Mesendoderm (in vitro differentiated cells): Measurements from ENCODE around the gene QPRT.
"Not testable (repeated sequence)": the region's sequence is repeated elsewhere in the genome, so short reads cannot be mapped to it uniquely, and the experiment has no call there.

Source experiments
- DNase-seq: peaks from one replicate; pipeline ENCODE4 v3.0.0; 2013
- H2AK5ac ChIP-seq: 2 replicates; pipeline ENCODE4 v1.6.1; 2013; ENCODE audit warnings: low read length, inconsistent platforms
- H2BK120ac ChIP-seq: 2 replicates; pipeline ENCODE4 v1.6.1; 2013; ENCODE audit warnings: low read depth, mild to moderate bottlenecking, low read length, moderate library complexity, mixed read lengths
- H2BK15ac ChIP-seq: replicated peaks from 2 replicates; pipeline ENCODE4 v1.6.1; 2013; ENCODE audit warnings: low read depth, mild to moderate bottlenecking, moderate library complexity
- H2BK5ac ChIP-seq: 2 replicates; pipeline ENCODE4 v1.6.1; 2013; ENCODE audit warnings: low read length, inconsistent platforms
- H3K18ac ChIP-seq: 2 replicates; pipeline ENCODE4 v1.6.1; 2013; ENCODE audit warnings: mild to moderate bottlenecking, low read length, mixed read lengths
- H3K23ac ChIP-seq: one replicate; pipeline ENCODE4 v1.6.1; 2013; ENCODE audit warnings: low read length
- H3K27ac ChIP-seq: 2 replicates; pipeline ENCODE4 v1.5.1; 2013; ENCODE audit warnings: low read depth, mild to moderate bottlenecking, inconsistent platforms, low read length, moderate library complexity
- H3K27me3 ChIP-seq: 2 replicates; pipeline ENCODE4 v1.6.1; 2013; ENCODE audit warnings: low read length, control low read depth, mild to moderate bottlenecking, inconsistent platforms; ENCODE audit not compliant: insufficient read depth, poor library complexity
- H3K36me3 ChIP-seq: 2 replicates; pipeline ENCODE4 v1.6.1; 2013; ENCODE audit warnings: low read length, inconsistent platforms; ENCODE audit not compliant: control insufficient read depth, insufficient read depth
- H3K4ac ChIP-seq: one replicate; pipeline ENCODE4 v1.6.1; 2013; ENCODE audit warnings: low read depth, mild to moderate bottlenecking, low read length, moderate library complexity
- H3K4me1 ChIP-seq: 2 replicates; pipeline ENCODE4 v1.6.1; 2013; ENCODE audit warnings: low read depth, low read length, inconsistent platforms; ENCODE audit not compliant: control insufficient read depth
- H3K4me2 ChIP-seq: 2 replicates; pipeline ENCODE4 v1.6.1; 2013; ENCODE audit warnings: low read length
- H3K4me3 ChIP-seq: 2 replicates; pipeline ENCODE4 v1.5.1; 2013; ENCODE audit warnings: mild to moderate bottlenecking, low read length
- H3K56ac ChIP-seq: one replicate; pipeline ENCODE4 v1.6.1; 2013; ENCODE audit warnings: low read length
- H3K79me1 ChIP-seq: 2 replicates; pipeline ENCODE4 v1.6.1; 2013; ENCODE audit warnings: low read length, inconsistent platforms
- H3K79me2 ChIP-seq: 2 replicates; pipeline ENCODE4 v1.6.1; 2013; ENCODE audit warnings: mild to moderate bottlenecking, low read length; ENCODE audit not compliant: control insufficient read depth, insufficient read depth
- H3K9ac ChIP-seq: 2 replicates; pipeline ENCODE4 v1.6.1; 2013; ENCODE audit warnings: low read length, inconsistent platforms
- H4K5ac ChIP-seq: one replicate; pipeline ENCODE4 v1.6.1; 2013; ENCODE audit warnings: low read length
- H4K8ac ChIP-seq: one replicate; pipeline ENCODE4 v1.6.1; 2013; ENCODE audit warnings: low read depth, mild to moderate bottlenecking, control low read depth, low read length, moderate library complexity
- WGBS: extraction: QIAGEN DNeasy Blood & Tissue Kit; methylation state at CpG from one replicate; pipeline ENCODE4 v1.1.7; 2013; ENCODE audit warnings: low lambda C conversion rate, missing lambda C conversion rate; ENCODE audit not compliant: insufficient coverage; ENCODE audit errors: extremely low coverage; 5-methylcytosine and 5-hydroxymethylcytosine counted together

QPRT gene

GRCh38 chr16:29687755-29688154, 8.8 kb downstream of the QPRT start:
- no CpG with 5 or more reads among the region's 2 CpGs for WGBS

DNA sequence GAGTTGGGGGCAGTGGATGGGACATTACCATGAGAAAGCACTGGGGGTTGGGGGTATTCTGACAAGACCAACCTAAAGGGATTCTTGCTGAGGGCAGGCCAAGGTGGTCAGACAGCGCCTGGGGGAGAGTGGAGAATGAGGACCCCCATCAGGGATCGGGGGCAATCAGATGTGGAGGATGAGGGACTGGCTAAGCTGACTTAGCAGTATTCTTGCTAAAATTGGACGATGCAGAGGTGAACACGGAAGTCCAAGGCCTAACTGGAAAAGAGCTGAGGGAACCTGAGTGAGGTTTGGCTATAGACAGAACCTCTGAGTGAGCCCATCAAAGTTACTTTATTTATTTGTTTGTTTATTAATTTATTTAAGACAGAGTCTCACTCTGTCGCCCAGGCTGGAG, 9.2 kb downstream of the QPRT start:
- WGBS, result no CpG with 5 or more reads among the region's 5 CpGs
- no peak for DNase-seq

More at GRCh38 chr16:29687755-29688154, 8.8 kb downstream of the QPRT start:
- Histone ChIP-seq H4K5ac (no peak overlapping the region), H3K27me3 (no peaks in the 10 kb centered on the region), H3K9ac (no peak overlapping the region), H3K36me3 (peaks cover 3% of the 10 kb centered on the region), H2BK15ac (no peak overlapping the region), H2AK5ac (no peak overlapping the region), H3K4me2 (no peak overlapping the region), H3K4me3 (no peak overlapping the region), H3K4ac (no peak overlapping the region), H3K56ac (no peak overlapping the region), H2BK120ac (no peak overlapping the region), H4K8ac (no peak overlapping the region), H3K23ac (no peak overlapping the region), H3K18ac (no peak overlapping the region), H2BK5ac (no peak overlapping the region), H3K4me1 (no peaks in the 10 kb centered on the region), H3K27ac (no peak overlapping the region), H3K79me1 (peaks cover 8% of the 10 kb centered on the region), H3K79me2 (peaks cover 8% of the 10 kb centered on the region)
- DNase-seq, result no peak

DNA sequence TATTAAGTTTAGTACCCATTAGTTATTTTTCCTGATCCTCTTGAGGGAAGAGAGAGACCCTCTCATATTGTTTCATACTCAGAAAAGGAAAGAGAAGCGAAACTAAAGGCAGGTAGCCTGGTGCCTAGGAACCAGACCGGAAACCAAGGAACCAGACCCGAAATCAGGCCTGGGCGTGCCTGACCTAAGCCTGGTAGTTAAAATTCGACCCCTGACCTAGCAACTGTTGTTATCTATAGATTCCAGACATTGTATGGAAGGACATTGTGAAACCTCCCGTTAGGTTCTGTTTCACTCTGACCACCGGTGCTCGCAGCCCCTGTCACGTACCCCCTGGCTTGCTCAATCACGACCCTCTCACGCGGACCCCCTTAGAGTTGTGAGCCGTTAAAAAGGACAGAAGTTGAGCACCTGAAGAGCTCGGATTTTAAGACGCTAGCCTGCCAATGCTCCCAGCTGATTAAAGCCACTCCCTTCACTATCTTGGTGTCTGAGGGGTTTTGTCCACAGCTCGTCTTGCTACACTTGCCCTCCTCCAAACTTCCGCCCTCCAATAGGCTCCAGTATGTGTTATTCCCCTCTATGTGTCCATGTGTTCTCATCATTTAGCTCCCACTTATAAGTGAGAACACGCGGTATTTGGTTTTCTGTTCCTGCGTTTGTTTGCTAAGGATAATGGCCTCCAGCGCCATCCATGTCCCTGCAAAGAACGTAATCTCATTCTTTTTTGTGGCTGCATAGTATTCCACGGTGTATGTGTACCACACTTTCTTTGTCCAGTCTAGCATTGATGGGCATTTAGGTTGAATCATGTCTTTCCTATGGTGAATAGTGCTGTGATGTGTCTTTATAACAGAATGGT, 10.7 kb downstream of the QPRT start:
- WGBS, result no CpG with 5 or more reads among the region's 23 CpGs
- H3K18ac ChIP-seq, H2AK5ac ChIP-seq, H3K4me2 ChIP-seq, H2BK5ac ChIP-seq, H2BK120ac ChIP-seq, H3K79me1 ChIP-seq, H3K9ac ChIP-seq, H4K8ac ChIP-seq, H3K4me3 ChIP-seq, H3K27ac ChIP-seq, H3K36me3 ChIP-seq, H2BK15ac ChIP-seq, H3K4ac ChIP-seq, H3K79me2 ChIP-seq, H4K5ac ChIP-seq, H3K4me1 ChIP-seq, H3K56ac ChIP-seq, DNase-seq, H3K27me3 ChIP-seq, H3K23ac ChIP-seq: not testable (repeated sequence)

More for the DNA sequence above, 9.2 kb downstream of the QPRT start:
- Histone ChIP-seq H4K8ac (no peak overlapping the region), H2BK15ac (no peak overlapping the region), H3K23ac (no peak overlapping the region), H2BK120ac (no peak overlapping the region), H3K4me1 (no peaks in the 10 kb centered on the region), H3K36me3 (peaks cover 3% of the 10 kb centered on the region), H3K27me3 (no peaks in the 10 kb centered on the region), H3K4ac (no peak overlapping the region), H3K79me1 (peaks cover 8% of the 10 kb centered on the region), H3K27ac (no peak overlapping the region), H3K4me2 (no peak overlapping the region), H3K9ac (no peak overlapping the region), H3K4me3 (no peak overlapping the region), H2BK5ac (no peak overlapping the region), H4K5ac (no peak overlapping the region), H3K56ac (no peak overlapping the region), H3K18ac (no peak overlapping the region), H3K79me2 (peaks cover 8% of the 10 kb centered on the region), H2AK5ac (no peak overlapping the region)

GRCh38 chr16:29692606-29693005, 13.6 kb downstream of the QPRT start:
- not testable (repeated sequence) for H2BK120ac ChIP-seq, H3K27me3 ChIP-seq, DNase-seq, H3K23ac ChIP-seq, H4K8ac ChIP-seq, H3K4me3 ChIP-seq, H2BK5ac ChIP-seq, H3K4me2 ChIP-seq, H3K79me1 ChIP-seq, H4K5ac ChIP-seq, H3K36me3 ChIP-seq, H3K27ac ChIP-seq, H2BK15ac ChIP-seq, H3K56ac ChIP-seq, H2AK5ac ChIP-seq, H3K79me2 ChIP-seq, H3K4me1 ChIP-seq, H3K4ac ChIP-seq, H3K9ac ChIP-seq, H3K18ac ChIP-seq
- WGBS, result no CpG with 5 or more reads among the region's 26 CpGs

DNA sequence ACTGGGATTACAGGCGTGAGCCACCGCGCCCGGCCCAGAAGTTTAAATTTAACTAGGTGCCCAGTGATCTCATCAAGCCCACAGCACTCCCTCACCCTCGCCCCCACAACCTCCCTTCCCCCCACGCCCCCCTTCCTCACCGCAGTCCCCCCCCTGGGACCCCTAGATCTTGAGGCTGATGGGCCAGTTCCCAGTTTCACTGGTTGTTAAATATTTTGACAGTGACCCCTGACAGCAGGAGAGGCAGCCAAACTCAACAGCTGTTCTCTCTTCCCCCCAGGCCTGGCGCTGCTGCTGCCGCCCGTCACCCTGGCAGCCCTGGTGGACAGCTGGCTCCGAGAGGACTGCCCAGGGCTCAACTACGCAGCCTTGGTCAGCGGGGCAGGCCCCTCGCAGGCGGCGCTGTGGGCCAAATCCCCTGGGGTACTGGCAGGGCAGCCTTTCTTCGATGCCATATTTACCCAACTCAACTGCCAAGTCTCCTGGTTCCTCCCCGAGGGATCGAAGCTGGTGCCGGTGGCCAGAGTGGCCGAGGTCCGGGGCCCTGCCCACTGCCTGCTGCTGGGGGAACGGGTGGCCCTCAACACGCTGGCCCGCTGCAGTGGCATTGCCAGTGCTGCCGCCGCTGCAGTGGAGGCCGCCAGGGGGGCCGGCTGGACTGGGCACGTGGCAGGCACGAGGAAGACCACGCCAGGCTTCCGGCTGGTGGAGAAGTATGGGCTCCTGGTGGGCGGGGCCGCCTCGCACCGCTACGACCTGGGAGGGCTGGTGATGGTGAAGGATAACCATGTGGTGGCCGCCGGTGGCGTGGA, 15.6 kb downstream of the QPRT start:
- no peak overlapping the region for H2AK5ac ChIP-seq
- H2BK5ac ChIP-seq, result no peak overlapping the region
- peaks cover 6% of the 10 kb centered on the region for H3K79me1 ChIP-seq
- no peak overlapping the region for H2BK120ac ChIP-seq
- no peak overlapping the region for H3K56ac ChIP-seq
- H3K9ac ChIP-seq, result no peak overlapping the region
- no peak overlapping the region for H3K4me3 ChIP-seq
- H3K4me2 ChIP-seq, result no peak overlapping the region
- no peak overlapping the region for H4K8ac ChIP-seq
- no peak overlapping the region for H3K4ac ChIP-seq
- H4K5ac ChIP-seq, result no peak overlapping the region
- no peak overlapping the region for H3K18ac ChIP-seq
- H3K79me2 ChIP-seq, result peaks cover 6% of the 10 kb centered on the region
- no CpG with 5 or more reads among the region's 41 CpGs for WGBS
- no peak overlapping the region for H3K27ac ChIP-seq
- peaks cover 3% of the 10 kb centered on the region for H3K36me3 ChIP-seq
- DNase-seq, result no peak
- no peaks in the 10 kb centered on the region for H3K4me1 ChIP-seq
- H2BK15ac ChIP-seq, result no peak overlapping the region
- no peaks in the 10 kb centered on the region for H3K27me3 ChIP-seq
- no peak overlapping the region for H3K23ac ChIP-seq
